ENCODE results near the gene TBCD.

Gene TBCD
- 34.5 to 86.5 (median 53.5) reads per million in 17 experiments for total RNA-seq

GRCh38 chr17:82751571-82752370 lies at the start of gene TBCD:
Gene TBCD (plus strand): TSS chr17:82752065. CDS start chr17:82752194, 129 bp downstream.
- peak; percentile 88 to 98 (median 92) for DNase-seq

- DNase-seq = peak in 1 of 4 experiments; percentile 33
These were observed 49.5 kb upstream of the TBCD start for GRCh38 chr17:82702231-82702927.

- DNase-seq = no peak
These were observed 48.7 kb upstream of the TBCD start for GRCh38 chr17:82703036-82703745.

GRCh38 chr17:82703935-82704865 lies 47.7 kb upstream of the TBCD start:
- no peak for DNase-seq

DNA sequence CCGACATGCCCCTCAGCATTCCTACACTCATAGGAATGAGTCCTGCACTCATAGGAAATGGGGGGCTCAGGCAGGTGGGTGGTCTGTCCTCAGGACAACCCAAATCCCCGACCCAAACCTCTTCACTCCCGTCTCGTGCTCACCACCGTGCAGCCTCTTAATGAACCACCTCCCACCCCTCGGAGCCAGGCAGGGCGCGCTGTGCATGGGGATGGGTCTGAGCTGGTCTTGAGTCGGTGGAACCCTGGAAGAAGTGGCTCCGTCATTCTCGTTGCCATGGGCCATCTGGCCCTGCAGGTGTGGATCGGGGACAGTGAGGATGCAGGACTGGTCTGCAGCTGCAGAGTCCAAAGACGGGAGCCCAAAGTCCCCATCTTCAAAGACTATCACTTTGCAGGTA lies 47.0 kb upstream of the TBCD start:
- DNase-seq = no peak

DNA sequence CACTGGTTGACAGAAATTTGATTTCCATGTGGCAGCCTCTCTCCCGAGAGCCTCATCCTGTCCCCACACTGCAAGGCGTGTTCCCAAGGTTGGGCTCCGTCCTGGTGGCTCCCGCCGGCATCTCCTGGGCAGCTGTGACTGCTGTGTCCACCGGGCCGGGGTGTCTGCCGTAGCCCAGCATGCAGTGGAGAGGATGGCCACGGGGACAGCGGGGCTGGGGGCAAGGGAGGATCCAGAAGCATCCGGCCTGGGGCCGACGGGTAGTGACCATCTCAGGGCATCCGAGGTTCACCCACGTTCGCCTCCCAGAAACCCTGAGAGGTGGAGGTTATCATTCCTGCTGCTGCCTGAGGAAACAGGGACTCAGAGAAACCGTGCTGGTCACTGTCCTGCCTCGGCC lies 46.1 kb upstream of the TBCD start:
- no peak for DNase-seq

DNA sequence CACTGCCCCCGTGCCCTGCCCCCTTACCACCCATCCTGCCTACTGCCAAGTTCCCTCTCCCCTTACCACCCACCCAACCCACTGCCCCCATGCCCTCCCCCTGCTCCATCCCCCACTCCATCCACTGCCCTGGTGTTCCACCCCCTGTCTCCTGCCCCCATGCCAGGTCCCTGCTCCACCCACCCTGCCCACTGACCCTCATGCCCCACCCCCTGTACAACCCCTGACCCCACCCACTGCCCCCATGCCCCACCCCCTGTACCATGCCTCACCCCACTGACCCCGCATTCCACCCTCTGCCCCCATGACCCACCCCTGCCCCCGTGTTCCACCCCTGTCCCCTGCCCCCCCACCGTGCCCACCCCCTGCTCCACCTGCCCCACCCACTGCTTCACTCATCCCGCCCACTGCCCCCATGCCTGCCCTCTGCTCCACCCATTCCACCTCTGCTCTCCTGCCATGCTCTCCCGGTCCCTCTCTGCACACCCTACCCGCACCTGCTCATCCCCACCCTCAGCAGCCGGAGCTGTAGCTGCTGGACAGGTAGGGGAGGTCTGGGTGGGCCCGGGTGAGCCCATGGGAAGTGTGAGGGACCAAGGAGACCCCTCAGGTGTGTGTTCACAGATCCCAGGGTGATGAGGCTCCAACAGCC lies 42.7 kb upstream of the TBCD start:
- no peak for DNase-seq

- no peak for DNase-seq
These were observed 42.0 kb upstream of the TBCD start for GRCh38 chr17:82709676-82710498.

- DNase-seq = no peak
These were observed 41.2 kb upstream of the TBCD start for GRCh38 chr17:82710499-82711232.

GRCh38 chr17:82713071-82713723 lies 38.7 kb upstream of the TBCD start:
- DNase-seq = no peak

DNA sequence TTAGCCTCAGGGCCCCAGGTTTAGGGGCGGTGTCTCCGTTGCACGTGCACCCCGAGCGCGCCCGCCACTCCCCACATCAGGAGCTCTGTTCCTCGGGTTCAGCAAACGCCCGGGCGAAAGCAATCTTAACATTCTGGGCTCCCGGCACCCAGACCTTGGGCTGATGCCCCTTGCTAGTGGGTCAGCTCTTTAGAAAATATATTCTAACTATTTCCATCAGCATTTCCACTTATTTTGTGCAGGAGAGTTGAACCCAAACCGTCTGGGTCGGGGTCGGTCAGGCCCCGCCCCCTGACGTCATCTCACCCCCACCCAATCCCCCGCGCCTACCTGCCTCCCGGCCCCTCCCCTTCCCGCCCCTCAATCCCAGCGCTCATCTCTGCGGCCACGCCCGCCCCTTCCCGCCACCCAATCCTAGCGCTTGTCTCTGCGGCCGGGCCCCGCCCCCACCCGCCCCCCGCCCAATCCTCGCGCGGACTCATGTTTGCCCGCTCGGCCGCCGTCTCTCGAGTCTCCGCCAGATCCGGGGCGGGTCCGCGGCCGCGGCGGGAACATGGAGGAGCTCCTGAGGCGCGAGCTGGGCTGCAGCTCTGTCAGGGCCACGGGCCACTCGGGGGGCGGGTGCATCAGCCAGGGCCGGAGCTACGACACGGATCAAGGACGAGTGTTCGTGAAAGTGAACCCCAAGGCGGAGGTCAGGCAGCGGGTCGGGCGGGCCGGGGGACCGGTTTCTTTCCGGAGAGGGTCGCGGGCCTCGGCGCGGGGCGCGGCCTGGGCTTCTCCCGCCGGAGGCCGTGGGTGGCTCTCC lies 35.5 kb upstream of the TBCD start, which contains the start of gene FN3KRP:
Gene FN3KRP, plus strand, starts transcription at position 504 of the 808 bp plus-strand sequence. Its CDS starts 50 bp downstream, at position 554.
- peak; percentile 95 to 98 (median 96) for DNase-seq

- no peak for DNase-seq
These were observed 32.7 kb upstream of the TBCD start for GRCh38 chr17:82718986-82719685.

- no peak for DNase-seq
These were observed 31.7 kb upstream of the TBCD start for GRCh38 chr17:82720204-82720603.

DNA sequence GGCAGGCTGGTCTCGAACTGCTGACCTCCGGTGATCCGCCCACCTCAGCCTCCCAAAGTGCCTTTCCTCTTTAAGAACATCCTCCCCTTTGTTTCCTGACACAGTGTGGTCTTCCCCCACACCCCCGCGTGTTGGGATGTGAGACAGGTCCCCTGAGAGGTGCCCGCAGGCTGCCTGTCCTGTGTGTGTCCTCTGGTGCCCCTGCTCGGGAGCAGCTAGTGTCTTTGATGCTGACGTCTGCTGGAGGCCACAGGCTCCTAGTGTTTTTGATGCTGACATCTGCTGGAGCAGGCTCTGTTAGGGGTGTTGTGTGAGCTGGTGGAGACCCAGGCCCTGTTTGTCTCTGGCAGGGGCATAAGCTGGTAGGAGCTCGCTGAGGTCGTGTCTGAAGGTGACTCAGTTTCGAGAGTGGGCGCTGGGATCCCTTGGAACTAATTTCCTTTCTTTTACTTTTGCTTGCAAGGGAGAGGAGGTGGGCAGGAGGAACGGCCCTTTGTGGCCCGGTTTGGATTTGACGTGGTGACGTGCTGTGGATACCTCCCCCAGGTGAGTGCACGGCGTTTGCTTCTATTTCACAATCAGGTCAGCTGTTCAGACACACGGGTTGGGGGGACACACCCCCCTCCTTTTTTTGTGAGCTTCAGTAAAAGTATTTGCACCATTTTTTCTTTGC lies 29.4 kb upstream of the TBCD start:
- no peak for DNase-seq

DNA sequence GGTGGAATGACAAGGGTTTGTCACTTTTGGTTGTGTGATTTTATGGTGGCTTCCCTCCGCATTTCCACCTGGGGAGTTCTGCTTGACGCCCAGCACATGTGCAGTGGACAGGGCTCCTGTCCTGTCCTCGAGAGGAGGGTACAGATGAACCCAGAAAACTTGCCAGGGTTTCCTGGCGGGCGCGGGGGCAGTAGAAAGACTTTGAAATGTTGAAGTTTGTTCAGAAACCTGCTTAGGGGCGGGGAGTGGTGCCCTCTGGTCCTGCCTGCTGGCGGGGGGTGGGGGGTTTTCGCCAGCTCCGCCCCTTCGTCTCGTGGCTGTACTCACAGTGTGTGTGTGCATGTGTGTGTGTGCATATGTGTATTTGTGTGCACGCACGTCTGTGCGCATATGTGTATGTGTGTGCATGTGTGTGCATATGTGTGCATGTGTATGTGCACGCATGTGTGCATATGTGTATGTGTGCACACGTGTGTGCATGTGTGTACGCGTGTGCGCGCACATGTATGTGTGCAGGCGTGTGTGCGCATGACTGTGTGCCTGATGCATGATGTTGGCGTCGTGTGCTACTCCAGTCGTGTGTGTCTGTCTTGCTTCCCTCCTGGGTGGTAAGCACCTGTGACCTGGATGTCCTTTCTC lies 28.6 kb upstream of the TBCD start:
- no peak for DNase-seq

GRCh38 chr17:82726427-82726826 lies 25.4 kb upstream of the TBCD start:
- DNase-seq = no peak

All from suppressor macrophage (primary cell).